Stimulated activated CD8-positive, alpha-beta memory T cell treated with anti-CD3 and anti-CD28 coated beads, Interleukin-12 subunit alpha, Interleukin-12 subunit beta, amount 100 ng/mL, for 1 hour (primary cell): ENCODE data around the gene SCNM1.
"Not testable (repeated sequence)": the region's sequence is repeated elsewhere in the genome, so short reads cannot be mapped to it uniquely, and the experiment has no call there.

ENCODE experiments used
- DNase-seq: peaks from one replicate; pipeline ENCODE4 v3.0.0-alpha.2; 2020; ENCODE audit warnings: low read depth

SCNM1 gene

DNA sequence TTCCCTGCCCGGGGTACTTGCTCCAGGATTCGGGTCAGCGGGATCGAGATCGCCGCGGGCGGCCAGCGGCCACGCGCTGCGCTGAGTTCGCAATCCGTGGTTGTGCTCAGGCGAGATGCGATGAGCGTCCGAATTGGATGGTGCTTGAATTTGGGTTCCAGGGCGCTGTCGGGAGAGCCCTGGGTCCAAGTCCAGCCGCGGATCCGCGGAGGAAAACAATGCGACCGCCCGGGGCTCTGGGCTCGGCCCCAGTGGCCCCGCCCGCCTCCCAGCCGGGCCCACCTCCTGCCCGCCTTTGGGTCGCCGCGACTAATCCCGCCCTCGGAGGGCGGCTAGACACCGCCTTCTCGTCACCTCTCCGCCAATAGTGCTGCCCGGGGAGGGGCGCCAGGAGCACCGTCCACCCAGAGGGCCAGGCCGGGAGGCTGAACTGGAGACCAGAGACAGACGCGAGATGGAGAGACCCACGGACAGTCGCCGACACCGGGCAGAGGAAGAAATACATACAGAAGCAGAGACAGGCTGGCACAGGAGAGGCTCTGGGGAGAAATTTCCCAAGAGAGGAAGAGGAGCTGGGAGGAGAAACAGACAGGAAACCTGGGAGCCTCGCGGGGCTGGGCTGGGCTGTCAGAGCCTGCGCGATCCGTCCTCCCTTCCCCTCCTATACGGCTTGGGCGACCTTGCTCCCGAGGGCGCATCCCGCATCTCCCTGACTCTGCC is 19.4 kb upstream of the SCNM1 start, which contains the start of gene SEMA6C:
Gene SEMA6C, minus strand, starts transcription at position 220 of the 720 bp plus-strand sequence. CDS start 4,010 bp downstream, outside the sequence.
- DNase-seq, result peak; percentile 82

DNA sequence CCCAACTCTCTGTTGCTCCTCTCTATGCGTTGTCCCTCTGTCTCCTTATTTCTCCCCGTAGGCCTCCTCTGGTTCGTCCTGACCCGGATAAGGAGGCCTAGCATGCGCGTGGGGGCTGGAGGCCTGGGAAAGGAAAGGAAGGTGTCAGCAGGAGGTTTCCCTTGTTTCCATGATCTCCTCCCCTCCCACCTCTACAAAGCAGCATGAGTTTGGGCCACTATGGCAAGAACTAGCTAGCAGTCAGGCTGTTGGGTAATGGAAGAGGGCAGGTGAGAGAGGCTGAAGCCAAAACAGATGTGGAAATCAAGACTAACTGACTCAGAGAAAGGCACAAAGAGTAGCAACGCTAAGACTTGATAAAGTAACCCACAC is 18.8 kb upstream of the SCNM1 start:
- DNase-seq, result no peak

DNA sequence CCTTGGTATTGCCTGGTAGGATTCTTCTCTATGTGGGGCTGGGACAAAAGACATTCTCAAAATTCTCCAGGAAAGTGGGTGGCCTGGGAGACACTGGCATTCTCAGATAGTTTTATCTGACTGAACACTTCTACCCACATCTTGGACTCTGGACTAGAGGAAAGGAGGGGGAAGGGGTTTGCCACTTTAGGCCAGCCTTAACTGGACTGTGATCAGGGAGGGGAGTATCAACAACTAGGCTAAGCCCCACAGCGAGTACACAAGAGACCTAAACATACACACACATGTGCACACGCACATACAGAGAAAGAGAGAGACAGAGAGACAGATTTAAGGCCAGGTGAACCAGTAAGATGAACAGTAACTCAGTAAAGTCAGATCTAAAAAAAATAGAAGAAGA is 18.3 kb upstream of the SCNM1 start:
- no peak for DNase-seq

DNA sequence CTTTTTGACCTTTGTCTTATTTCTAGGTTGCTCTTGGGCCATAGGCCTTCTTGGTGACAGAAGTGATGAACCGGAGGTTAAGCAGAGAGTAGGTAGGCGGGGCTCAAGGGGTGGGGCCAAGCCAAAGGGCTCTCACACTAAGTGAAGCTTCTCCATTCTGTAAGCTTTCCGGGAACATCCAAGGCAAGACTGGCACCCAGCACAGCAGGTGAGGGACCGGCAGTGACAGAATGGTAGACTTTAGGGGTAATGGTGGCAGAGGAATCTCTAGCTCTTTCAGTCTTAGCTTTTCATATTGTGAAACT is 9.5 kb upstream of the SCNM1 start, which contains the start of gene TNFAIP8L2:
Gene TNFAIP8L2, plus strand, starts transcription at position 135 of the 305 bp plus-strand sequence. CDS start 2,049 bp downstream, outside the sequence.
- DNase-seq, result peak; percentile 65

DNA sequence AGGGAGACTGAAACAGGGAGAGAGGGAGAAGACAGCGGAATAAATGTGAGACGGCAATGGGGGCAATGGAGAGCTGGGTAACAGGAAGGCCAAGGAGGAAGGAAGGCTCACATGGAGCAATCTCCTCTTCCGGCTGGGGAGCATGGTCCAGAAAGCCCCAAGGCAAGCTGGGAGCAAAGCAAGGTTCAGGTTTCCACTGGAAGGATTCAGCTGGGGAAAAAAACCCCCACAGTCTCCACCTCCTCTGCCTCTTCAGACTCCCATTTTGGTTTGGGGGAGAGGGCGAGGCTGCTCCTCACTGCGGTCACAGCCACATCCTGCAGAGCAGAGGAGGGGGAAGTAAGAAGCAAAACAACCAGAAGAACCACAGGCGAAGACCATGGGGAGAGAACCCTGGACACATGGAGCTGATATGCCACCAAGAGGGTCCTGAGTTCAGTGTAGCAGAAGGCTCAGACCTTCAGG is 8.8 kb upstream of the SCNM1 start:
- DNase-seq, result peak; percentile 36

DNA sequence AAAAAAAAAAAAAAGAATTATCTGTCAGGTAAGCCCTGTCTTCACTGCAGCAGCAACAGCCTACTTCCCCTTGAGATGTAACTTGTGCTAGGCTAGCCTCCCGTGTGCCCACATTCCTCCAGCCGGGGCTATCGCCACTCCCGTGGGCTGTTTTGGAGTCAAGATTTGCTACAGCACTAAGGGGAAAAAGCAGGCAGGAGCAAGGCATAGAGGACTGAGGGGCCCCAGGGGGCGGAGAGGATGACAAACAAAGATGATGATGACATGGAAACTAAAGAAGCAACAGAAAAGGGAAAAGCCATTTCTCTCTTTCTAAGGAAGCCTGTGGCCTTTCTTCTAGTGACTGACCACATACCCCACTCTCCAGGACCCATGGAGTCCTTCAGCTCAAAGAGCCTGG is 7.6 kb upstream of the SCNM1 start:
- DNase-seq, result no peak

DNA sequence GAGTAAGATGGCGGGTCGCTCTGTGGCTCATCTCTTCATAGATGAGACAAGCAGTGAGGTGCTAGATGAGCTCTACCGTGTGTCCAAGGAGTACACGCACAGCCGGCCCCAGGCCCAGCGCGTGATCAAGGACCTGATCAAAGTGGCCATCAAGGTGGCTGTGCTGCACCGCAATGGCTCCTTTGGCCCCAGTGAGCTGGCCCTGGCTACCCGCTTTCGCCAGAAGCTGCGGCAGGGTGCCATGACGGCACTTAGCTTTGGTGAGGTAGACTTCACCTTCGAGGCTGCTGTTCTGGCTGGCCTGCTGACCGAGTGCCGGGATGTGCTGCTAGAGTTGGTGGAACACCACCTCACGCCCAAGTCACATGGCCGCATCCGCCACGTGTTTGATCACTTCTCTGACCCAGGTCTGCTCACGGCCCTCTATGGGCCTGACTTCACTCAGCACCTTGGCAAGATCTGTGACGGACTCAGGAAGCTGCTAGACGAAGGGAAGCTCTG is 7.1 kb upstream of the SCNM1 start:
- DNase-seq, result no peak

DNA sequence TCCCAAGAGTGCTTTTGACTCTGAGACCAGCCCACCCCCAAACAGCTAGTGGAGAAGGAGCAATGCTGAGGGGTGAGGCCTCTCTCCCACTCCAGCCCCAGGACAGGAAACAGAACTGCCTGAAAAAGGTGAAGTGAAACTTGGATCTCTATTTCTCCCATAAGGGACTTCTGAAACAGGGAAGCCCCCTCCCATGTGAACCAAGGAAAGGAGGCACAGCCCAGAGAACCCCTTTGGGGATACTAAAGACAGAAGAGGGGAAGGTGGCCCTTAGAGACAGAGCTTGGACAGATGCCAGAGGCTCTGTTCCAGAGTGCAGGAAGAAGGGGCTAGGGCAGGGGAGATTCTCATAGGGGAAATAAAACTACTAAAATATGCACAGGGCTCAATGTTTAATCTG is 6.6 kb upstream of the SCNM1 start:
- no peak for DNase-seq

DNA sequence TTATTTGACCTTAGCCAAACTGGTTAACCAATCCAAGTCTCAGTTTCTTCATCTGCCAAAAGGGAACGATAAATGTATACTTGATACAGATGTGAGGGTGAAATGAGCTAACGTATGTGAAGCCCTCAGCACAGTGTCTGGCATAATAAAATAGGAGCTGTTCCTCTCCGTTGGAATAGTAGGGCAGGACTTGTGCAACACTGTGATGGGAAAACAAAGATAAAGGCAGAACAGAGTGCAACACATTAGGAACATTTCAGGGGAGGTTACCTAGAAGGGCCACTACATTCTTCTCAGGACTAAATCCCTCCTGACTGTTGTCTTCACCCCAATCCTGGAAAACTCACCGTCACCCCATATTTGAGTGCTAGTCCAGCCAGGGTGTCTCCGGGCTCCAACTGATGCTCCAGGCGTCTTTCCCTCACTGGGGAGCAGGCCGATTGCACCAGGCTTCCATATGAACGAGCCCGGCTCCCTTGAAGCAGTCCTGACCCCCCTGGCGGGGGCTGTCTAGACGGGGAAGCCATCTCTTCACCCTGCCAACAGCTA is 1.1 kb upstream of the SCNM1 start:
- no peak for DNase-seq

DNA sequence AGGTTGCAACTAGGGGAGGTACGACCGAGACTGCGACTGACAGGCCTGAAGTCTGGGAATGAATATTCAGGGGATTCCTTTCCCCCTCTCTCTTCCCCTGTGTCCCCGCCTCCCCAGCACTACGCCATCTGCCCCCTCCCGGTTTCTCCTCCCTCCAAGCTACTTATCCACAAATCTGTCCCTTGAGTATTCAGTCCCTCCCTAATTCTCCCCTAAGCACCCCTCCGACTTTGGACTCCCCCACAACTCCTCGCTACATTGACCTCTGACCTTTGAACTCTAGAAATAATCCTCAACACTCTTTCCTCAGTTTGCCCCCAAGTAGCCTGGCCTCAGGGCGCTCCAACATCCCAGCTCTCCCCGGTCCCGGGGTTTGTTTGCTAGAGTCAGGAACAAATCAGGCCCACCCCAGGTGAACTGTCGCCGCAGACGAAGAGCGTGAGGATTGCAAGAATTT is 635 bp upstream of the SCNM1 start:
- no peak for DNase-seq

DNA sequence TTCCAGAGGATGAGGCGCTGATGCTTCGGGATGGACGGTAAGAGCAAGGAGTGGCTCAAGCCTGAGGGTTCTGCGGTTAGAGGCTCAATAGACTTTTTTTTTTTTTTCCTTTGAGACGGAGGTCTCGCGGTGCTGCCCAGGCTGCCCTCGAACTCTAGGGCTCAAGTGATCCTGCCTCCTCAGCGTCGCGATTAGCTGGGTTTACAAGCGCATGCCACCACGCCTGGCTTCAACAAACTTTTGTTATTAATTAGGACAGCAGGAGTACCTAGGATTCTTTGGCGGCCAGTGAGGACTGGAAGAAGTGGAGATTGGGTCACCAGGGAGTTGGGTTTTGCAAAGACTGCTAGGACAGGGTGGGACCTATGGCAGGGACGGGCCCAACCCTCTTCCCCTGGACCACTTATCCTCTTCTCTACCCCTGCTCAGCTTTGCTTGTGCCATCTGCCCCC is 587 bp downstream of the SCNM1 start:
- DNase-seq, result no peak

DNA sequence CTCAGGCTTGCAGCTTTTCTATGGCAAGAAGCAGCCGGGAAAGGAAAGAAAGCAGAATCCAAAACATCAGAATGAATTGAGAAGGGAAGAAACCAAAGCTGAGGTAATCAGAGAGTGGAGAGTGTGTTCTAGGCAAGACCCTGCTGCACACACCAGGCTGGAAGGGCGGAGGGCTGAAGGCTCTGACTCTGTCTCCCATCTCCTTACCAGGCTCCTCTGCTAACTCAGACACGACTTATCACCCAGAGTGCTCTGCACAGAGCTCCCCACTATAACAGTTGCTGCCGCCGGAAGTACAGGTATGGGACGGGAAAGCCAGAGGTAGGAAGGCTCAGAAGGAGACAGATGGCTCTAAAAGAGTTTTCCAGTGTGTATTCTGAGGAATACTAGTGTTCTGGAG is 1.2 kb downstream of the SCNM1 start:
- no peak for DNase-seq

DNA sequence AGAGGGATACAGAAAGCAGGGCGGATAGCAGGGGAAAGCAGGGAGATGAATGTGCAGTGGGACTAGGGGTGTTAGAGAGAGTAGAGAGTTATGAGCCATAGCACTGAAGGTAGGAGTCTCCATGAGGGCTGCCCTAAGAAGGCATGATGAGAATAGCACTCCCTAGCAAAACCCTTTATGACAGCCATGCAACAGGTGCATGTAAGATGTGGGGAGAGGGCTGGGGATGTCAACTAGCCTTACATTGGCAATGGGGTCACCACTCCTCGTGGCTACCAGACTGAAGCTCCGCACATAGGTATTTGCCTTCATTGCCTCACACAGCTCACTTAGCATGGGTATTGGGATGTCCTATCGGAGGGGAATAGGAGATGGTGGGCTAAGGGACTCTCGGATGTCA is 5.2 kb downstream of the SCNM1 start:
- no peak for DNase-seq

DNA sequence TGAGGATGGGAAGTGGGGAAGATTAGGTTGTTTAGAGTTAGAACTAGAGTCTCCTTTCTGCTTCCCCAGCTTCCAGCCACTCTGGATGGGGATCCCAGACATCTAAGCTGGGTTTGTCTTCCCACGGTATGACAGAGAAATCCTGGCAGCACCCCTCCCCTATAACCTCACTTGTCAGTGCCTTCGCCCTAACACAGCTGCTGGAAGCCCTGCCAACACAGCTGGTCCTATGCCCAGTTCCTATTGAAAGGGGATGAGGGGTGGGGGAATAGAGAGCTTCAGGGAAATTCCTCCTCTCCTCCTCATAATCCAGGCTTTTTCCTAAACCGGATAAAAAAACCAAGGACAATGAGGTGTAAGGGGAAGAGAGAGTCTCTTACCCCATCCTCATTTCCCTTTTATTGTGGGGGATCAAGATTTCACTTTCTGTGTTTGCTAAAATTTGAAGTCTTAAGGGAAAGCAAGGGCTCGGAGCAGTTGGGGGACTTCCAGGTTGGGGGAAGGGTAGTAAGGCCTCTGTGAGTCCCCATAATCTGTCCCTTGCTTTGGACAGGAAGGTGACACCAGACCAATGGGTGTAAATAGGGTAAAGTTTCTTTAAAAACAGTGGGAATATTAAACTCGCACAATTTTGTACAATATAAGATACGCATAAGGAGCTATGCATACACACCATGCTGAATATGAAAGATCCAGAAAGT is 9.2 kb downstream of the SCNM1 start:
- no peak for DNase-seq

DNA sequence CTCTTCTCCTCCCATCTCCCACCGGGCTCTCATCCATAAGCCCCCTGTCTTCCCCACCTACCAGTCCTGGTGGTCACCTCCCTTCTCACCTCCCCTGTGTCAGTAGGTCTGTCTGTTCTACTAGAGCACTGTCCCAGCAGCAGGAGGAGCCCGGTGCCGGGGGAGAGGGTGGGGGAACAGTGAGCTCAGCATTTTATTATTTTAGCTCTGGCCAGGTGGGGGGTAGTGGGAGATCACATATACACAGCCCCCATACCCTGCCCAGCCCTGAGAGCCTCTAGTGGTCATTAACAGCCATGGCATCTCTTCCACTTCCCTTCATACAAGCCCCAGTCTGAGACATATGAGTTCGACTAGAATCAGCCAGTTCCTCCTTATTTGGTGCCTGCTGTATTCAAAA is 9.9 kb downstream of the SCNM1 start, which contains the start of gene TMOD4:
Gene TMOD4, minus strand, starts transcription at position 119 of the 400 bp plus-strand sequence. CDS start 1,106 bp downstream, outside the sequence.
- DNase-seq, result no peak

DNA sequence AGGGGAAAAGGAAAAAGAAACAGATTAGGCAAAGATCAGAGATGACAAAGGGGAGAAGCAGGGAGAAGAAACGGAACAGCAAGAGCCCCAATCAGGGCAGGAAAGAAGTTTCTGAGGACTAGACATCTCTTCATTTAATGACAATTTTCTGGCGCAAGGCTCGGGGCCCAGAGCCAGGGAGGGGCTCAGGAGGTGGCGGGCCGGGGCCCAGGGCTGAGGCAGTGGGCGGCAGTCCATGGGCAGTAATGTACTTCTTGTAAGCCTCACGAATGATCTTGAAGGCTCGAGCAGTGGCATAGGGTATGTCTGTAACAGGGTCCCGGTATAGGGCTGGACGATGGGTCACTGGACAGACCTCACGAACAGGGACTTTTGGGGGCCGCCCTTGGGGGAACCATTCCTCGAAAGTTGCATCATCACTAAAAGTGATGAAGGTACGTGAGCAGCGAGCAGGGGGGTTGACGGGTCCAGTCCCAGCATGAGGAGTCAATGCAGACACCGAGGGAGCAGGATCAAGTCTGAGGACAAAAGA is 10.6 kb downstream of the SCNM1 start:
- DNase-seq, result no peak

DNA sequence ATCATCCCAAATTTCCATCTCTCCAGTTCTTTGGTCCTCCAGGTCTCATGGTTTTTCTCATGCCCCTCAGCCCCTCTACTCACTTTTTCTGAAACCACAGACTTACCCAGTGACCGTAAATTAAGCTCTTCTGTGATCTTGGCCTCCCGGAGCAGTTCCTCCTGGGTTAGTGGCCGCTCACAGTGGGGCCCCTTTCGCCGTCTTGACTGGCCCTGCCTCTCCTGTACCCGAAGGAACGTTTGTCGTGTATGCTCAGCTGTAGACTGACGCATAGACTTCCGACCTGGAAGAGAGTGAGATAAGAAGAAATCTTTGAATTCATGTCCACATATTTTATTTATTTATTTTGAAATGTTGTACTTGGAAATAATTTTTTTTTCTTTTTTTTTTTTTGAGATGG is 18.3 kb downstream of the SCNM1 start:
- DNase-seq, result no peak

DNA sequence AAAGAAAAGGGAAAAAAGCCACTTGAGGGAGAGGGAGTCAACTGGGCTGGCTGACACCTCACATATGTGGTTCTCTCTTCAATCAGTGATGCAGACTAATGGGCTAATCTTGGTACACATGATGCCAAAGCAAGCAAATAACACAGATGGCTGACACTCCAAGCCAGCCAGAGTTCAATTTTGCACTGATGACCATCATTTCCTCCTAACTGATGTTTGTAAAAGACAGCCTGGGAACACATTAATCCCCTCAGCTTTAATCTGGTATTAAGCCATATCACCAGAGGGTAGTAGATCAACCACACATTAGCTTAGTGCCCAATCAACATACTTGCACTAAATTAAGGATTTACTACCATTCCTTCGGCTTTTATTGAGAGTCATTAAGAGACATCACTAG is 21.3 kb downstream of the SCNM1 start:
- no peak for DNase-seq

DNA sequence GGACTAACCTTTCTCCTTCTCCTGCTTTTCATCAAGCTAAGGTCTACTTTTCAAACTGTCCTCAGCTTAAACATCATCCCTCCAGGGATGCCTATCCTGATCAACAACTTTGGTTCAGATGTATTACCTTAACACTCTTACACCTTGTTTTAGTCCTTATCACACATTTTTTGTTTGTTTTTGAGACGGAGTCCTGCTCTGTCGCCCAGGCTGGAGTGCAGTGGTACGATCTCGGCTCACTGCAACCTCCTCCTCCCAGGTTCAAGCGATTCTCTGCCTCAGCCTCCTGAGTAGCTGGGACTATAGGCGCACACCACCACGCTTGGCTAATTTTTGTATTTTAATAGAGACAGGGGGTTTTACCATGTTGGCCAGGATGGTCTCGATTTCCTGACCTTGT is 22.7 kb downstream of the SCNM1 start:
- DNase-seq, result not testable (repeated sequence)

DNA sequence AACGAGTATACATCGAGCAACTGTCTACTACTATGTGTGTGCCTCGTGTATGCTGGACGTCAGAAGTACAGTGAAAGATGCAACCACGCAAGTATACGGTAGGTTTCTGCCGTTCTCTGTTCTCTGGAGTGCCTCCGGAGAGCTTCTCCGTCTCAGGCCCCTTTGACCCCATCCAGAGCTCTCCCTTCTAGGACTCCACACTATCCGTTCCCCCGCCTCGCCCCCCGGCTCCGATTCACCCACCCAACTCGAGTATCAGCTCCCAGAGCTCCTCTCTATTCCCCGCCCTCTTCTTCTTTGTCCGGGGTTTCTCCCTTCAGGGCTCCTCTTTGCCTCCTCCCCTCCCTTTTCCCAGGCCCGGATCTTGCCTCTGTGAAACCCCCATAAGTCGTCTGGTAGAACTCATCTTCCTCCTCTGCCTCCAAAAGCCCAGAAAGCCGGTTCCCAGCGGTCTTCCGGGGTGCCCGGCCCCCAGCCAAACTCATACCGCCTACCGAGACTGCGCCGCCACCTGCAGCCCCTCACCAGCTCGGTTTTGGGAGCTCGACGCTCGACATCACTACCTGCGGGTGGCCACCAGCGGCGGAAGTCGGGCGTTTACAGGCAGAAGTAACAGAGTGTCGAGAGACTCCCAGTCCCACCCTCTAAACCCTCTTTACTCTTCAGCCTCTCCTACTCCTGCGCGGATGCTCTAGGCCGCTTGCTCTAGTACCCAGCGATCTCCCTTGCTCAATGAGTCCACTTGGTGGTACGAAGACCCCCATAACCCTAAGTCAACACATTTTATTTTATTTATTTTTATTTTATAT is 23.9 kb downstream of the SCNM1 start, which contains the start of gene VPS72:
Gene VPS72, minus strand, starts transcription at position 561 of the 809 bp plus-strand sequence. Its CDS starts 76 bp downstream, at position 485.
- peak; percentile 74 for DNase-seq

DNA sequence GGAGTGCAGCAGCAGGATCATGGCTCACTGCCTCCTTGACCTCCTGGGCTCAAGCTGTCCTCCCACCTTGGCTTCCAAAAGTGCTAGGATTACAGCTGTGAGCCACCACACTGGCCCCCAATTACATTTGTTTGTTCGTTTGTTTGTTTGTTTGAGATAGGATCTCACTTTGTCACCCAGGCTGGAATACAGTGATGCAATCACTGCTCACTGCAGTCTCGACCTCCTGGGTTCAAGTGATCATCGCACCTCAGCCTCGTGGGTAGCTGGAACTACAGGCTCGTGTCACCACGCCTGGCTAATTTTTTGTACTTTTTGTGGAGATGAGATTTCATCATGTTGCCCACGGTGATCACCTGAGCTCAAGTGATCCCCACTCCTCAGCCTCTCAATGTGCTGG is 26.1 kb downstream of the SCNM1 start:
- DNase-seq, result no peak

DNA sequence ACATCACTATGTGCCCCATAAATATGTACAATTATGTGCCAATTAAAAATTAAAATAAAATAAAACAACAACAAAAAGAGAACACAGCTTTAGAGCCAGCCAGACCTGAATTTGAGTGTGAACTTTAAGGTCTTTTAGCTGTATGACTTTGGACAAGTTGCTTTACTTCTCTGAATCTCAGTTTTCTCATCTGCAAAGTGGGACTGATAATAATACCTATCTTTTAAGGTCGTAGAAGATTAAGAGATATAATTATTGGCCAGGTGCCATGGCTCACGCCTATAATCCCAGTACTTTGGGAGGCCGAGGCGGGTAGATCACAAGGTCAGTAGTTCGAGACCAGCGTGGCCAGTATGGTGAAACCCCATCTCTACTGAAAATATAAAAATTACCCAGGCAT is 27.4 kb downstream of the SCNM1 start:
- no peak for DNase-seq
